OCI-LY3 (cell line): ENCODE data around the gene ATP4A.

Experiments used
- H2AFZ ChIP-seq: fragments of 200-600, 300-600 bp; shearing (Covaris generic); 2 replicates; pipeline ENCODE4 v1.6.0; 2014; ENCODE audit warnings: antibody characterized with exemption, low read depth, low read length
- H3K27ac ChIP-seq: fragments of 200-600, 300-600 bp; sonication (generic); 2 replicates; pipeline ENCODE4 v1.5.1; 2014; ENCODE audit warnings: mild to moderate bottlenecking, low read length, moderate library complexity, mixed read lengths
- H3K27me3 ChIP-seq: fragments of 200-600, 300-600 bp; sonication (generic); 2 replicates; pipeline ENCODE4 v1.6.1; 2014; ENCODE audit warnings: low read depth, low read length, mixed read lengths
- H3K36me3 ChIP-seq: fragments of 200-600, 300-600 bp; sonication (generic); replicated peaks from 2 replicates; pipeline ENCODE3; 2014; ENCODE audit warnings: low read depth, low read length, mixed read lengths
- H3K4me1 ChIP-seq: fragments of 300-600, 200-600 bp; sonication (generic); 2 replicates; pipeline ENCODE4 v1.6.1; 2014; ENCODE audit warnings: low read length, mixed read lengths
- H3K4me2 ChIP-seq: fragments of 200-600, 300-600 bp; sonication (generic); 2 replicates; pipeline ENCODE4 v1.6.1; 2014; ENCODE audit warnings: low read length, mixed read lengths
- H3K4me3 ChIP-seq: fragments of 300-600, 200-600 bp; sonication (generic); 2 replicates; pipeline ENCODE4 v1.5.1; 2014; ENCODE audit warnings: antibody characterized with exemption, mild to moderate bottlenecking, low read length, moderate library complexity
- H3K79me2 ChIP-seq: fragments of 300-600, 200-600 bp; shearing (Covaris generic); 2 replicates; pipeline ENCODE4 v1.6.1; 2014; ENCODE audit warnings: mild to moderate bottlenecking, low read length, mixed read lengths
- H3K9ac ChIP-seq: fragments of 300-600, 200-600 bp; shearing (Covaris generic); 2 replicates; pipeline ENCODE4 v1.6.0; 2014; ENCODE audit warnings: mild to moderate bottlenecking, low read length, moderate library complexity
- H3K9me3 ChIP-seq: fragments of 200-600, 300-600 bp; shearing (Covaris generic); 2 replicates; pipeline ENCODE4 v1.6.1; 2014; ENCODE audit warnings: low read length, mixed read lengths; ENCODE audit not compliant: insufficient read depth
- H4K20me1 ChIP-seq: fragments of 200-600, 300-600 bp; sonication (generic); 2 replicates; pipeline ENCODE4 v1.6.1; 2016; ENCODE audit warnings: low read length, mixed read lengths; ENCODE audit not compliant: insufficient read depth
- EZH2phosphoT487 ChIP-seq: fragments of 200-600 bp; shearing (Covaris generic); IDR thresholded peaks from 2 replicates; pipeline ENCODE4 v1.6.1; 2018; ENCODE audit warnings: antibody characterized with exemption, mixed run types, low read depth
- TF ChIP-seq, protein P1 (sequence below): fragments of 200-600, 300-600 bp; sonication (generic); IDR thresholded peaks from 2 replicates; pipeline ENCODE4 v1.5.1; 2014; ENCODE audit warnings: antibody characterized with exemption, low read length, low read depth

The ATP4A gene

DNA sequence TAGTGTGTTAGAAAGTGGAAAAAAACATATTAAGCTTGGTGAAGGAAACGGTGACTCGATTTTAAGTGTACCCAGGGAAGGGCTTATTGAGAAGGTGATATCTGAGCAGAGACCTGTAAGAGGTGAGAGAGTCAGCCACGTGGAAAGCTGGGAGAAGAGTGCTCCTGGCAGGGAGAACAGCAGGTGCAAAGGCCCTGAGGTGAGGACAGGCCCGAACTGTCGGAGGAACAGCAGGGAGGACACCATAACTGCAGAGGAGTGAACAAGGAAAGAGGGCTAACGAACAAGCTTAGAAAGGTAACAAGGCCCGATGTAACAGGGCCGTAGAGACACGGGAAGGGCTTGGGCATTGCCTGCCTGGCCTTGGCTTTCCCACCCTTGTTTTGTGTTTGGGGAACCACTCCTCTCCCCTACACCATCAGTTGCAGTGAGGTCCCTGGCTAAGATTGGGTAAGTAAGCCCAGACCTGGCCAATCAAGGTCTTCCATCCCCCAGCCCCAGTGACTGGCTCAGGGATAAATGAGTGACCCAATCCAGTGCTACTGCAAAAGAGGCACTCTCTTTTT, 7.3 kb downstream of the ATP4A start:
- Histone ChIP-seq H3K79me2 (no peaks in the 10 kb centered on the region), H3K9me3 (no peaks in the 10 kb centered on the region), H3K27ac (no peak overlapping the region), H3K9ac (no peak overlapping the region), H3K4me2 (no peak overlapping the region), H3K4me1 (peaks cover 14% of the 10 kb centered on the region), H3K4me3 (no peak overlapping the region), H3K27me3 (peaks cover 8% of the 10 kb centered on the region), H3K36me3 (no peaks in the 10 kb centered on the region), H4K20me1 (no peaks in the 10 kb centered on the region), H2AFZ (no peak overlapping the region)
- TF ChIP-seq, protein P1, sequence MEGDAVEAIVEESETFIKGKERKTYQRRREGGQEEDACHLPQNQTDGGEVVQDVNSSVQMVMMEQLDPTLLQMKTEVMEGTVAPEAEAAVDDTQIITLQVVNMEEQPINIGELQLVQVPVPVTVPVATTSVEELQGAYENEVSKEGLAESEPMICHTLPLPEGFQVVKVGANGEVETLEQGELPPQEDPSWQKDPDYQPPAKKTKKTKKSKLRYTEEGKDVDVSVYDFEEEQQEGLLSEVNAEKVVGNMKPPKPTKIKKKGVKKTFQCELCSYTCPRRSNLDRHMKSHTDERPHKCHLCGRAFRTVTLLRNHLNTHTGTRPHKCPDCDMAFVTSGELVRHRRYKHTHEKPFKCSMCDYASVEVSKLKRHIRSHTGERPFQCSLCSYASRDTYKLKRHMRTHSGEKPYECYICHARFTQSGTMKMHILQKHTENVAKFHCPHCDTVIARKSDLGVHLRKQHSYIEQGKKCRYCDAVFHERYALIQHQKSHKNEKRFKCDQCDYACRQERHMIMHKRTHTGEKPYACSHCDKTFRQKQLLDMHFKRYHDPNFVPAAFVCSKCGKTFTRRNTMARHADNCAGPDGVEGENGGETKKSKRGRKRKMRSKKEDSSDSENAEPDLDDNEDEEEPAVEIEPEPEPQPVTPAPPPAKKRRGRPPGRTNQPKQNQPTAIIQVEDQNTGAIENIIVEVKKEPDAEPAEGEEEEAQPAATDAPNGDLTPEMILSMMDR = no peak
- no peak for TF ChIP-seq EZH2phosphoT487

DNA sequence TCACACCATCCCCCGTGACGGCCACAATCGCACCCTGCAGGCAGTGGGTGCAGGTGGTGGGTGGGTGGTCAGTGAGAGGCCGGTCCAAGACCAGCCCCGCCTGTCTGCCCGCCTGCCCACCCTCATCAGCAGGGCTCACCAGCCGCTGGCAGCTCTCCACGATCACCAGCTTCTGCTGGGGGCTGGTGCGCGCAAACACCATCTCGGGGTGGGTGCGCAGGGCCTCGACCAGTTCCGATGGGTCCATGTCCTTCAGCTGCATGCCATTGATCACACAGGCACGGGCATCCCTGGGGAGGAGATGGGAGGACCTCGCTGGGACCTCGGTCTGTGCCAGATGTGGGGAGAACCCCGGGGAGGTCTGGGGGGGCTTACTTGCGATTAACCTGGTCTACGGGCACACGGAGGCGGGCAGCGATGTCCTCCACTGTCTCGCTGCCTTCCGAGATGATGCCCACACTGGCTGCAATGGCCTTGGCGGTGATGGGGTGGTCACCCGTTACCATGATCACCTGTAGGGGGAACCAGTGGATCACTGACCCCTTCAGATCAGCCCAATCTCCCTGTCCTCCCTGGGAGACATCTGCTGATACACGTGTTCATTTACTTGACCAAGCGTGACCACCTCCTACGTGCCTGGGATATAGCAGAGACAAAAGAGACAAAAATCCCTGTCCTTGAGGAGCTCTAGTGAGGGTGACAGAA, 8.0 kb downstream of the ATP4A start:
- H4K20me1 ChIP-seq = no peaks in the 10 kb centered on the region
- TF ChIP-seq, protein P1 = peak; percentile 54
- no peak for TF ChIP-seq EZH2phosphoT487
- no peak overlapping the region for H3K9ac ChIP-seq
- H3K4me1 ChIP-seq = peaks cover 14% of the 10 kb centered on the region
- H3K4me2 ChIP-seq = no peak overlapping the region
- no peak overlapping the region for H2AFZ ChIP-seq
- no peak overlapping the region for H3K4me3 ChIP-seq
- peaks cover 5% of the 10 kb centered on the region for H3K36me3 ChIP-seq
- H3K27me3 ChIP-seq = peaks cover 6% of the 10 kb centered on the region
- H3K79me2 ChIP-seq = no peaks in the 10 kb centered on the region
- no peak overlapping the region for H3K27ac ChIP-seq
- no peaks in the 10 kb centered on the region for H3K9me3 ChIP-seq

DNA sequence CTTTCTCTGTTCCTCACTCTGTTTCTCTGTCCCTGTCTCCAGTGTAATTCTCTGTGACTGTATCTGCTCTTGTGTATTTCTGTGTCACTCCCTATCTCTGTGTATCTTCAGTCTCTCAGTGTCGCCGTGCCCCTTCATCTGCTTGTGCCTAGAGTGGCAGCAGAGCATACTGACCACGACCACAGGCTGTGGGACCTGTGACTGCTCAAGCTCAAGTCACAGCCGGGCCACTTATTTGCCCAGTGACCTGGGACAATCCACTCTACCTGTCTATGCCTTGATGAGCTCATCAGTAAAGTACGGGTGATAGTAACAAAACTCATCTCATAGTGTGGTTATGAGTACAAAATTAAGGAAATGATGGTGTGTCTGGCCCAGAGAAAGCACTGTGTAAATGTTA, 9.4 kb downstream of the ATP4A start:
- H3K36me3 ChIP-seq = peaks cover 9% of the 10 kb centered on the region
- no peak overlapping the region for H3K4me3 ChIP-seq
- no peaks in the 10 kb centered on the region for H3K27me3 ChIP-seq
- no peaks in the 10 kb centered on the region for H3K9me3 ChIP-seq
- H3K27ac ChIP-seq = no peak overlapping the region
- H3K4me2 ChIP-seq = no peak overlapping the region
- TF ChIP-seq EZH2phosphoT487 = no peak
- TF ChIP-seq, protein P1 = no peak
- no peak overlapping the region for H3K9ac ChIP-seq
- H3K79me2 ChIP-seq = no peaks in the 10 kb centered on the region
- H4K20me1 ChIP-seq = no peaks in the 10 kb centered on the region
- H2AFZ ChIP-seq = no peak overlapping the region
- peaks cover 8% of the 10 kb centered on the region for H3K4me1 ChIP-seq

DNA sequence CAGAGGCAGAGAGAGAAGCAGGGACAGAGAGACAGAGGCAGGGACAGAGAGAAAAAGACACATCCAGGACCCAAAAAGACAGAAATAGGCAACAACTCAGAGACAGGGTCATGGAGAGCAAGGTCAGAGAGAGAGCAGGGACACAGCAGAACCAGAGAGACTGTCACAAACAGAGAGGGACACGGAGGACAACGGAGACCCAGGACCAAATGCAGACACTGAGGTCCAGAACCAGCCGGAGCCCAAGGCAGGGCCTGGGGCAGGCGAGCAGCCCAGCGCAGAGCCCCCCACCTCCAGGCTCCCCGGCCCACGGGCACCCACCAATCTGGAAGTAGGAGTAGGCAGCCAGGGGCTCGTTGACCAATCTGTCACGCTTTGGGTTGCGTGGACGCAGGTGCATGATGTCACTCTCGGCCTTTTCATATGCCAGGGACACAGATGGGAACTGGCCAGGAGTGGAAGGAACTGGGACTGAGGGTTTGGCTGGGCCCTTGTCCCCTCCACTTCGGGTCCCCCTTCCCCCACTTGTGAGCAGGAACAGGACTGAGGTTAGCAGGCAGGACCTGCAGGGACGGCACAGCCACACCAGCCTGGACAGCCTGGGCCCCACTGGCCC, 10.0 kb downstream of the ATP4A start:
- H3K27me3 ChIP-seq = no peaks in the 10 kb centered on the region
- no peak for TF ChIP-seq EZH2phosphoT487
- TF ChIP-seq, protein P1 = no peak
- H3K79me2 ChIP-seq = no peaks in the 10 kb centered on the region
- H3K9me3 ChIP-seq = no peaks in the 10 kb centered on the region
- peaks cover 8% of the 10 kb centered on the region; the same call in 1 of the 2 replicates for H3K4me1 ChIP-seq
- H3K9ac ChIP-seq = no peak overlapping the region
- H4K20me1 ChIP-seq = no peaks in the 10 kb centered on the region
- H2AFZ ChIP-seq = no peak overlapping the region
- no peak overlapping the region for H3K27ac ChIP-seq
- H3K36me3 ChIP-seq = peaks cover 9% of the 10 kb centered on the region
- no peak overlapping the region for H3K4me2 ChIP-seq
- H3K4me3 ChIP-seq = no peak overlapping the region
